ENCODE results near the gene SSH2. TPM values are rescaled to one million over a fixed set of nuclear protein-coding genes. Genes with fewer than 3 reads are reported as not detected.

Gene SSH2
- total RNA-seq, 1 donor from 2014 or later: 12.2 TPM

DNA sequence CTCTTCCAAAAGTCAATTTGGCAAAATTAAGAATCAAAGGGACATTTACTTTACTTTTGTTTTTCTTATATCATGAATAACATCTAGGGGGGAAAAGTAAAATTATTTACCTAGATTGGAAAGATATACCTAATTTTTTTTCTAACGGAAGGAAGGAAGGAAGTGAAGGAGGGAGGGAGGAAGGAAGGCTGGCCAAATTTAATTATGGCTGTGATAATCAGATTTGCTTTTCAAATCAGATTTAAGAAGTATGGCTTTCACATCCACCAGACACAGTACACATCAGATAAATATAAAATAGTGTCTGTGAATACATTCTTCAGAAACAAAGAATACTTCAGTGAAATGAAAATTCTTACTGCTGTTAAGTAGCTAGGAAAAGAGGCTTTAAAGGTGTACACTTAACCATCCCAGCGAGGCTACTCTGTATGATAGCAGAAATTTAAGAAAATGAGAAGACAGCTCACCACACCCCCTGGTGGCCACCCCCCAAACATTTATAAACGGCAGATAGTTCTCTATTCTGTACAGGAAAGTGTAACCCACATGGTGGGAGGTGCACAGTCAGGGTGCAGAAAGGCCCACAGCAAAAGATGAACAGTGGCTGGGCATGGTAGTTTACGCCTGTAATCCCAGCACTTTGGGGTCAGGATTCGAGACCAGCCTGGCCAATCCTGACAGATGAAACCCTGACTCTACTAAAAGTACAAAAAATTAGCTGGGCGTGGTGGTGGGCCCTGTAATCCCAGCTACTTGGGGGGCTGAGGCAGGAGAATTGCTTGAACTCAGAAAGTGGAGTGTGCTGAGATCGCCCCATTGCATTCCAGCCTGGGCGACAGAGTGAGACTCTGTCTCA lies 150.8 kb downstream of the SSH2 start:
- Histone ChIP-seq H3K4me3 (no peak overlapping the region), H4K20me1 (ENCODE audit: low read depth) (no peaks in the 10 kb centered on the region), H3K36me3 (no peaks in the 10 kb centered on the region), H3K9ac (no peak overlapping the region), H2AFZ (replicated peaks) (no peak overlapping the region), H3K9me3 (ENCODE audit: low read depth) (no peaks in the 10 kb centered on the region), H3F3A (ENCODE audit: low read depth) (peaks cover 3% of the 10 kb centered on the region), H3K79me2 (ENCODE audit: low read depth) (no peaks in the 10 kb centered on the region), H3K4me2 (no peak overlapping the region), H3K27me3 (no peaks in the 10 kb centered on the region), H3K4me1 (no peaks in the 10 kb centered on the region), H3K27ac (no peak overlapping the region)
- H3K36me3 Mint-ChIP-seq: no peaks in the 10 kb centered on the region
- no peaks in the 10 kb centered on the region for H3K9me3 Mint-ChIP-seq
- H3K27ac Mint-ChIP-seq: no peak overlapping the region
- TF ChIP-seq CTCF (IDR thresholded peaks at IDR 0.05) (peak; percentile 80), EZH2 (IDR thresholded peaks at IDR 0.05) (no peak)
- H3K4me1 Mint-ChIP-seq: no peaks in the 10 kb centered on the region
- H3K4me3 Mint-ChIP-seq: no peak overlapping the region
- DNase-seq (ENCODE audit: low spot score): peak; percentile 56
- H3K27me3 Mint-ChIP-seq (ENCODE audit: insufficient read depth, low read depth): no peaks in the 10 kb centered on the region

- H3K79me2 ChIP-seq (ENCODE audit: low read depth): no peaks in the 10 kb centered on the region
- H3K27ac ChIP-seq: no peak overlapping the region
- H2AFZ ChIP-seq (replicated peaks): no peak overlapping the region
- Mint-ChIP-seq H3K4me3 (no peak overlapping the region), H3K36me3 (peaks cover 2% of the 10 kb centered on the region), H3K4me1 (no peaks in the 10 kb centered on the region), H3K9me3 (no peaks in the 10 kb centered on the region), H3K27ac (no peak overlapping the region), H3K27me3 (ENCODE audit: insufficient read depth, low read depth) (no peaks in the 10 kb centered on the region)
- H3F3A ChIP-seq (ENCODE audit: low read depth): peaks cover 3% of the 10 kb centered on the region
- no peaks in the 10 kb centered on the region for H3K36me3 ChIP-seq
- no peaks in the 10 kb centered on the region for H3K9me3 ChIP-seq (ENCODE audit: low read depth)
- TF ChIP-seq EZH2phosphoT487 (IDR thresholded peaks at IDR 0.05) (no peak), CTCF (IDR thresholded peaks at IDR 0.05) (no peak)
- no peak overlapping the region for H3K4me3 ChIP-seq
- H4K20me1 ChIP-seq (ENCODE audit: low read depth): no peaks in the 10 kb centered on the region
- H3K4me2 ChIP-seq: no peak overlapping the region
- no peak overlapping the region for H3K9ac ChIP-seq
- H3K4me1 ChIP-seq: no peaks in the 10 kb centered on the region
- no peaks in the 10 kb centered on the region for H3K27me3 ChIP-seq
- DNase-seq (ENCODE audit: low spot score): no peak
These were observed 152.4 kb downstream of the SSH2 start for GRCh38 chr17:29777663-29778062.

- DNase-seq (ENCODE audit: low spot score): no peak
- Histone ChIP-seq H2AFZ (replicated peaks) (no peak overlapping the region), H3K9me3 (ENCODE audit: low read depth) (no peaks in the 10 kb centered on the region), H3K9ac (no peak overlapping the region), H3K27ac (no peak overlapping the region), H3F3A (ENCODE audit: low read depth) (peaks cover 10% of the 10 kb centered on the region), H3K27me3 (no peaks in the 10 kb centered on the region), H3K79me2 (ENCODE audit: low read depth) (no peaks in the 10 kb centered on the region), H3K4me2 (no peak overlapping the region), H4K20me1 (ENCODE audit: low read depth) (no peaks in the 10 kb centered on the region), H3K36me3 (no peaks in the 10 kb centered on the region), H3K4me1 (no peaks in the 10 kb centered on the region), H3K4me3 (no peak overlapping the region)
- TF ChIP-seq CTCF (IDR thresholded peaks at IDR 0.05): no peak
- TF ChIP-seq EZH2phosphoT487 (IDR thresholded peaks at IDR 0.05): no peak
- TF ChIP-seq EZH2 (IDR thresholded peaks at IDR 0.05): no peak
- peaks cover 2% of the 10 kb centered on the region for H3K36me3 Mint-ChIP-seq
- no peak overlapping the region for H3K4me3 Mint-ChIP-seq
- H3K4me1 Mint-ChIP-seq: peaks cover 7% of the 10 kb centered on the region
- no peaks in the 10 kb centered on the region for H3K27me3 Mint-ChIP-seq (ENCODE audit: insufficient read depth, low read depth)
- H3K9me3 Mint-ChIP-seq: no peaks in the 10 kb centered on the region
- H3K27ac Mint-ChIP-seq: no peak overlapping the region
These were observed 154.0 kb downstream of the SSH2 start for GRCh38 chr17:29776026-29776425.

All from neural progenitor cell (in vitro differentiated cells).